Activated T-cell treated with anti-CD3 and anti-CD28 coated beads for 24 hours (primary cell): ENCODE results near the gene THEMIS.
"Not testable (repeated sequence)": the region's sequence is repeated elsewhere in the genome, so short reads cannot be mapped to it uniquely, and the experiment has no call there.

ENCODE experiments used
- DNase-seq: peaks from one replicate; pipeline ENCODE4 v3.0.0-alpha.2; 2020; ENCODE audit warnings: low read depth

Gene THEMIS, protein sequence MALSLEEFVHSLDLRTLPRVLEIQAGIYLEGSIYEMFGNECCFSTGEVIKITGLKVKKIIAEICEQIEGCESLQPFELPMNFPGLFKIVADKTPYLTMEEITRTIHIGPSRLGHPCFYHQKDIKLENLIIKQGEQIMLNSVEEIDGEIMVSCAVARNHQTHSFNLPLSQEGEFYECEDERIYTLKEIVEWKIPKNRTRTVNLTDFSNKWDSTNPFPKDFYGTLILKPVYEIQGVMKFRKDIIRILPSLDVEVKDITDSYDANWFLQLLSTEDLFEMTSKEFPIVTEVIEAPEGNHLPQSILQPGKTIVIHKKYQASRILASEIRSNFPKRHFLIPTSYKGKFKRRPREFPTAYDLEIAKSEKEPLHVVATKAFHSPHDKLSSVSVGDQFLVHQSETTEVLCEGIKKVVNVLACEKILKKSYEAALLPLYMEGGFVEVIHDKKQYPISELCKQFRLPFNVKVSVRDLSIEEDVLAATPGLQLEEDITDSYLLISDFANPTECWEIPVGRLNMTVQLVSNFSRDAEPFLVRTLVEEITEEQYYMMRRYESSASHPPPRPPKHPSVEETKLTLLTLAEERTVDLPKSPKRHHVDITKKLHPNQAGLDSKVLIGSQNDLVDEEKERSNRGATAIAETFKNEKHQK

GRCh38 chr6:127900935-127901334 is at the start of gene THEMIS:
THEMIS (minus strand) TSS chr6:127901058; CDS start chr6:127900932, 126 bp downstream.
- no peak for DNase-seq

DNA sequence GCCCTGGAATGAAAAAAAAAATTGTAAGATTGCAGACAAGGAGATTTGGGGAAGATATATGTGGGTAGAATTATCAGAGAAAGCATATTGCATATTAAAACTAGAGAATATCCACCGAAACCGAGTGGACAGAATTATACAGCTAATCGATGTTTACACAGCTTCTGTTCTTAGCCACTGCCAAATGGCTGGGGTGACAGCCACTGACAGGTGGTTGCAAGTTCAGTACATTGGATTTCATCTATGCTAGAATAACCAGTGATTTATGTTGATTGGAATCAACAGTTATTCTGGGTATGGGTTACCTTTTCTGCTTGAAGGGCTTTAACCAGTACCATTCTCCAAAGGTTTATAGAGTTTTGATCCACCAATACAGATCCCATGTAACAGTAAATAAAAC is 48.4 kb upstream of the THEMIS start:
- DNase-seq = no peak

- DNase-seq = no peak
These were observed 45.5 kb upstream of the THEMIS start for GRCh38 chr6:127946388-127946787.

DNA sequence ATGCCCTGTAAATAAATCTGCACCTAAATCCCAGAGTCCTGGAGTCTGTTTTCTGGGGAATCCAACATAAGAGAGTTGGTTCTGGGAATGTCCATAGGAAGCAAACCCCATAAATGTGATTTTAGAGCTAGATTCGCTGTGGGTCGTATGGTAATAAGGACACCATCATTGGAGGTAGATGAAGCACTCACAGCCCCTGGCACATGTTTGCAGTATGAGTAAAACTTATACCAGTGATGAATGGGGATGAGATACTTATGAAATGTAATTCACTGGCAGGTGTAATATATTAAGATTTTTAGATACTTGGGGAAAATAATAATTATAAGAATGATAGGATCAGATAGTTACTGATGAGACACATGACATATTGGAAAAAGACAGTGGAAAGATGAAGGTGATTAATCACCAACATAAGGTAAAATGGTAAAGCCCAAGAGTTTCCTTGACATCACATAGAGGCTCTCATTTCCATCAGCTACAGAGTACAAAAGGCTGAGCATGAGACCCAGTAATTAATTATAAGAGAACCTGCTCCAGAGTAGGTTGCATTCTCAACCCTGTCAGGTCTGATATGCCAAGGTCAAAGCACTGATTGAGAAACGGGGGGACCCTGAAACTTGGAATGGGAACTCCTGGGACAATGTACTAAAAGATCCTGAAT is 44.7 kb upstream of the THEMIS start:
- DNase-seq = no peak

GRCh38 chr6:127941228-127941627 is 40.4 kb upstream of the THEMIS start:
- DNase-seq = no peak

DNA sequence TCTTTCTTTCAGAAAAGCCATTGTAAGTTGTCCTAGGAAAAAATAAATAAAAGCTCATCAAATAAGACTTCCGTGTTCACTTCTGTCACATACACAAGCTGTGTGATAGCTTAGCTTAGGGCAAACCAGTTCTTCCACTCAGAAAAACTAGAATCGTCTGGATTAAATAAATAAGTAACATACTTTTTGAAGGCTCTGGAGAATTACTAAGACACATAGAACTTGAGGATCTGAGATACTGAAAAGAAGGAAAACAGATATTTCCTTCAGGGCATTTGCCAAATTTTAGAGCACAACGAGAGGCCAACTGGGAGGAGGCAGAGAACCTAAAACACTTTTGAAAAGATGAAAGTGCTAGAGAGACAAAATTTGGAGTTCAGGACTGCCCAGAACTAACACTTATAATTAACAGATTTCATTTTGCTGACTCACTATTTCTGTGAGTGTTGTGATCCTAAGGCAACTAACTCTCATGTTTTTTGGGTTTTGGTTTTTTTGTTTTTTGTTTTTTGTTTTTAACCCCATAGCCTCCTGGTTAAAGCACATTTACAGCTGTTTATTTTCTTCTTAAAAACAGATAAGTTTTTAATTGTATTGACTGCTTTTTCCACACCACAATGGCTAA is 38.7 kb upstream of the THEMIS start:
- DNase-seq = no peak

GRCh38 chr6:127938701-127939100 is 37.8 kb upstream of the THEMIS start:
- DNase-seq = no peak

- no peak for DNase-seq
These were observed 36.9 kb upstream of the THEMIS start for GRCh38 chr6:127937747-127938146.

DNA sequence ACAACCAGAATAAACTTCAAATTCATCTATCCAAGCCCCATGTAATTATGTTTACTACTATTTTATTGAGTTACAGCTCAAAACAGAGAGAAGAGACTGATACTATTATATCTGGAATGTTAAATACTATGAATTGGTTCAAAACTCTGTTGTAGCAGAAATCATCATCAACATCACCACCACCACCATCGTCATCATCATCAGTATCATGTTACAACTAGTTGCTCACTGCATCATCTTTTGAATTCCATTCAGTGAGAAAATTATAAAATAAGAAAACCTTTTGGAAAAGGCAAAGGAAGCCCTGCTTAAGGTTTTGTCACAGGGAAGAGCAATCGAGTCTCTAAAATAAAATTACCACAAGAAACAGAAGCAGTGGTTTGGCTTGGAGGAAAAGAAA is 36.2 kb upstream of the THEMIS start:
- no peak for DNase-seq

- DNase-seq = no peak
These were observed 34.1 kb upstream of the THEMIS start for GRCh38 chr6:127934956-127935355.

DNA sequence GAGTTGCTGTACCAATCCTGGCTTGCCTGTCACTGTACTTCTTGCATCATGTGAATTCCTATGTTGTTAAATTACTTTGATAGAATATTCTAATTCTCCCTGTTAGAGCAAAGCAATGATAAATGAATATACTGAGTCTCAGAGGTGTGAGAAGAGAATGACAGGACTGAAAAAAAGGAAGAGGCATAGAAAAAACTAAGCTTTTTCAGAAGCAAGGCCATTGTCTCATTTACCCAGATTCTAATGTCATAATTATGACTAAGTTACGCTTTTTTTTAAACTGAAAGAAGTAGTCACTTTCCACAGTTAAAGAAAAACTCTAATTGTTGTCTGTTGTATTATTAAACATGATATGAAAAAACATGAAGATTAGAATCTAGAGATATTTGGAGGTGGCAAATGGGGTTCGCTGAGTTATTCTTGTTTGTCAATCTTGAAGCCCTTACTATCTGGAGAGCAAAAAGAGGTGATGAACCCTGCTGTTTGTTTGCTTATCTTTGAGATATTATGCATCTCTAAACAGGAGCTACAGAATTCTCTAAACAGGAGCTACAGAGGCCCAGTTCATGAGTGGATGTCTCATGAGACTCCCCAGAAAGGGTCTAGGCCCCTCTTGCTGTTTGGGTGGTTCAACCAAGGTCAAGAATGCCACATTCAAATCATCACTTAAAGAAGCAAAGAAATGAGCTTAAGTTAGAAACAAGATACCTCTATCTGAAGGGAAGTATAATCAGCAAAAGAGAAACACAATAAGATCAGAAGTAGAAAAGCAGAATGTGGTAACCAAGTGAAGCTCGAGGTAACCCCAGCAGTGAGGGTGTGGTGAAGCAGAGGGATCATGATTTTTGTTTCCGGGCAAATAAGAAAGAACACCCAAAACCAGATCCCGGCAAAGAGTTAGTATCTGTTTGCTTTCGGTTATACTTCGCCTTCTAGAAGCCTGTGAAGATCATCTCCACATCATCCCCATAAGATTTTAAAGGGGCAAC is 33.3 kb upstream of the THEMIS start:
- no peak for DNase-seq

DNA sequence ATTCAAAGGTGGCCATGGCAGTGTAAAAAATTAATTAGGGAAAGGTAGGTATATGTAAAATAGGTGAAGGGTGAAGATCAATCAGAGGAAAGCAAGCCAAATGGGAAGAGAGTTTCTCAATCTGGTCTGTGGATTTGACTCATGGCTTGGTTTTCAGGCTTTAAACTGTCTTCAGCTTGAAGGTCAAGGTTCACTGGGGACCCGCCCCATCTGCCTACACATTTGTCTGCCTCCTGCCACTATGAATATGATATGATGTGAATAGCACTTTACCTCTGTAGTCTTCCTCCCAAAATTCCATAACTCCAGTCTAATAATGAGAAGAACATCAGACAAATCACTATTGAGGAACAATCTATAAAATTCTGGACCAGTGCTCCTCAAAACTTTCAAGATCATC is 32.3 kb upstream of the THEMIS start:
- no peak for DNase-seq

GRCh38 chr6:127932708-127933107 is 31.9 kb upstream of the THEMIS start:
- no peak for DNase-seq

DNA sequence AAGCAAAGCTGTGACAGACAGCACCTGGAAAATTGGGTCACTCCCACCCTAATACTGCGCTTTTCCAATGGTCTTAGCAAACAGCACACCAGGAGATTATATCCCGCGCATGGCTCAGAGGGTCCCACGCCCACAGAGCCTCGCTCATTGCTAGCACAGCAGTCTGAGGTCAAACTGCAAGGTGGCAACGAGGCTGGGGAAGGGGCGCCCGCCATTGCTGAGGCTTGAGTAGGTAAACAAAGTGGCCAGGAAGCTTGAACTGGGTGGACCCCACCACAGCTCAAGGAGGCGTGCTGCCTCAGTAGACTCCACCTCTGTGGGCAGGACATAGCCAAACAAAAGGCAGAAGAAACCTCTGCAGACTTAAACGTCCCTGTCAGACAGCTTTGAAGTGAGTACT is 25.6 kb upstream of the THEMIS start:
- not testable (repeated sequence) for DNase-seq

DNA sequence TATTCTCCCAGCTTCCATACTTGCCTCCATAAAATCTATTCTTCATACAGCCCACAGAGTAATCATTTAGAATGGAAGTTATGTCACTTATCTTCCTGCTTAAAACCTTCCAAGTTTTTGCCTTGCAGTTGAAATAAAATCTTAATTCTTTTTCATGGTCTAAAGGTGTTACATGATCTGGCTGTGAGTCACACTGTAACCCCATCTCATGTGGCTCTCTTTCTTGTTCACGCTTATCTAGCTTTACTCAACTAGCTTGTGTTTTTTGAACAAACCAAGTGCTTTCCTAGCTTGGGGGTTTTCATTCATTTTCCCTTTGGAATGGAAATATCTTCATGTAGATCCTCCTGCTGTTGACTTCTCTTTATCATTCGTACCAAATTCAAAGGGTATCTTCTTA is 23.6 kb upstream of the THEMIS start:
- DNase-seq = no peak

DNA sequence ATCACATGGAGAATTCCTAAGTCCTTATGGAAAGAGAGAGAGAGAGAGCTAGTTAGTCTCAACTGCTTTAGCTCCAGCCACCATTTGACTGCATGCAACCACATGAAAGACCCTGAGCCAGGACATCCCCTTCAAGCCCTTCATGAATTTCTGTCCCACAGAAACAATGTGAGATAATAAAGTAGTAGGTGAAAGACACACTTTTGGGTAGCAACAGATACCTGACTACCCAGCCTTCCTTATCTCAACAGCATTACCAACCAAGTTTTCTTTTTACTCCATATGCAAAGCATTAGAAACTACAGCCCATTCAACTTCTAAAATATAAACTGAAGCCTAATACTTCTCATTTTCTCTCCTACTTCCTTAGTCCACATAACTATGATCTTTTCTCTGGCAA is 23.2 kb upstream of the THEMIS start:
- no peak for DNase-seq

DNA sequence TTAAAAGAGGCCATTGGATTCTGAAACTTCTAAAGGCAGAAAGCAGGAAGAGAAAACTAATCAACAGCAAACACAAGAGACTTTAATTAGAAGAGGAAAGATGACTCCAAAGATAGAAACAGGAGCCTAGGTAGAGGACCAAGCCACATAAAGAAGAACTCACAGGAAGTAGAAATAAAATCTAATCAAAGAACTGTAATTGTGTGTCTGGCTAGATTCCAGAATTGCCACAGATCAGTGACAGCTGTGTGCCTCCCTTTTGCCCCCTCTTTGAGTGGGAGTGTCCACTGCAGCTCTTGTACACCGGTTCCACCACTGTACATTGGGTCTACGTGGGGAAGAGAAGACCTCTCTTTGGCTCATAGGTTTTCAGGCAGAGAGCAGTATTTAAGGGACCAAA is 22.3 kb upstream of the THEMIS start:
- no peak for DNase-seq

GRCh38 chr6:127921982-127922381 is 21.1 kb upstream of the THEMIS start:
- DNase-seq = no peak

DNA sequence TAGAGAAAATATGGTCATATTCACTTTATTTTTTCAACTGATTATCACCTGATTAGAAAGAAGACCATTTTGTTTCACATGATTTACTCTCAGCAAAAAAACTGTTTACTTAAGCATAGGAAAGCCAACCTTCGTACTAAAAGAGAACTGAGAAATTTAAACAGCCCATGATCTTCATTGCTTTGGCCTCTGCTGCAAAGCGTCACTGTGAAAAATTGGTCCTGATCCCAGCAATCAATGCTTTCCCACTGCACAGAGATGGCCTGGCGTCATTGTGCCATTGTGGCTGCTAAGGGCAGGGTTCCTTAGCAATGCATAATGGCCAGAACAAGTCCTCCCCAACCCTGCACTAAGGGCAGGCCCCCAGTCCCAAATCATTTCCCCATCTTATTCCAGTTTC is 19.9 kb upstream of the THEMIS start:
- no peak for DNase-seq

GRCh38 chr6:127918506-127919427 is 17.9 kb upstream of the THEMIS start:
- DNase-seq = no peak
